GM18499 (cell line): ENCODE results near the gene KRTAP5-10.
"Not testable (repeated sequence)": the region's sequence is repeated elsewhere in the genome, so short reads cannot be mapped to it uniquely, and the experiment has no call there.

Experiments
- ATAC-seq: cut with Tn5 transposase; IDR thresholded peaks from one replicate; pipeline ENCODE4 v1.9.1; 2021; ENCODE audit warnings: moderate number of reproducible peaks; ENCODE audit not compliant: insufficient read depth, unreplicated experiment

The KRTAP5-10 gene

DNA sequence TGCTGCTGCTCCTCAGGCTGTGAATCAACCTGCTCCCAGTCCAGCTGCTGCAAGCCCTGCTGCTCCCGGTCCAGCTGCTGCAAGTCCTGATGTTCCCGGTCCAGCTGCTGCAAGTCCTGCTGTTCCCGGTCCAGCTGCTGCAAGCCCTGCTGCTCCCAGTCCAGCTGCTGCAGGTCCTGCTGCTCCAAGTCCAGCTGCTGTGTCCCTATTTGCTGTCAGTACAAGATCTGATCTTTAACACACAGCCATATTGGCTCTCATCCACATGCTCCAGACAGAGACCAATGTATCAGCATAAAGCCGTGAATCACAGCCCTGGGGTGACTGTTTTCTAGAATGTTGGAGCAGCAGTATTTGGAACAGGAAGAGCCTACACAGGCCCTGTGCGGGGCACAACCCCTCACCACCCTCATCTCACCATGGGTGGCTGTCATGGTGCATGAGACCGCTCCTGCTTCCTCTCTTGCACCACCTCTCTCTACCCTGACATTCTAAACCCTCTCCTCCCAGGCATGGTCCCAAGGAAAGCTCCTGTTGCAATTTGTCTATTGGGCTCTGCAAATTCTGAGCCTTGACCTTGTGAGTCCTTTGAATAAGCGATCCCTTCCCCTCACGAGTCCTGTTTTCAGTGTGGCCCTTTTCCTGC, 3.5 kb downstream of the KRTAP5-10 start:
- ATAC-seq = no peak

DNA sequence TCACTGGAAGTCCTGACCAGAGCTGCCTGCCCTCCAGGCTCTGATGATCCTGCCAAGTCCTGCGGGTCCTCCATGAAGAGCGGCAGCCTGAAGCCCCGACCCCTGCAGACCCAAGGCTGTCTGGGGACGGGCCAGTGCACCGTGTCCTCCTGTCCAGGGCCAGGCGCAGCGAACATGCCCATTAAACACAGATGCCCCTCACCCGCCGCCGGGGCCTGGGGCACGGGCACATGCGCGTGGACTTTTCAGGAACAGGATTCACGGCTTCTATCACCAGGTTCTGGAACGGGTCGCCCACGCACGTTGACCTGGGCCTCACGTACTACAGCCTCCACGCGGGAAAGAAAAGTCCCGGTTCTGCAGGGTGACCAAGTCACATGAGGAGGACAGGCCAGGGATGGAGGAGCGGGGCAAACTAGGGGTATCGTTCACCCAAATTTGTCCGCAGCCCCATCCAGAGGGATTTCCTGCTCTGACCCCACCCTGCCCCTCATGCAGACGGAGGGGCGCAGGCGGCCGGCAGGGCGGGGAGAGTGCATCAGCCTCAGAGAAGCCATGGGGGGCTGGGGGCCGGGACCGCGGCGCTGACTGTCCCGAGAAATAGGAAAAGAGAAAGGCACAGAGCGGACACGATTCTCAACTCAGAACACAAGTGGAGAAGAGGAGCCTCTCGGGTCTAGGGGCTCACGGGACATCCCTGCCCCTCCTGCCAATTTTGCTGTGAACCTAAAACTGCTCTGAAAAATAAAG, 5.9 kb downstream of the KRTAP5-10 start:
- ATAC-seq = not testable (repeated sequence)

DNA sequence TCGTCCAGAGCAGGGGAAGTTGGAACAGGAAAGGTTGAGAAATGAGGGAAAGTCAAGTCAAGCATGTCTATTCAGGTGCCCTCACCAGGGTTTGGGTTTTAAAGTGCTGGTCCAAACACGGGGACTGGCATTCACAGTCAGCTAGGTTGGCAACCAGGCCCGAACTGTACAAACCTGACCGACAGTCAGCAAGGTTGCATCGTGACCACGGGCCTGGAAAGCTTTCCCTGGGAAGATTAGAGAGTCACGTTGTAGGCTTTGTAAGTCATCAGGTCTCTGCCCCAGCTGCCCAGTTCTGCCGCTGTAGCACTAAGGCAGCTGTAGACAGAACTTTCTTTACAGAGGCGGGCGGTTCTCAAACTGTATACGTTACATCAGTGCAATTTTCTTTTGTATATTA, 7.4 kb downstream of the KRTAP5-10 start:
- no peak for ATAC-seq

DNA sequence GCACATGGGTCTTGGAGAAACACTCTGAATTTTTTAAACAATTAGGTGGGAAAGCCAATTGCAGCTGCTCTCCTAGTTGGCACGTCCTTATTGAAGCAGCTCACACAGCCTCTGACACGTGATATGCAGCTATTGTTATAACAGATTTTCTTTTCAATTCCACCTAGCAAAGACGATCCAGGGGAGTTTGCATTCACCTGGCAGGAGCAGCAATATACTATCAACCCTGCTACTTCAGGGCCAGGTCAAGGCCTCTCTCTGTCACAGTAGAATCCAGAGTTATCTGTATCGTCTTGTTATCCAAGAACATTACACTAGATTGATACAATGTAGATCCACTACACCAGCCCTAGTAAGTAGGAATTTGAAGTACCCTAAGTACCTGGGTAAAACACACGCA, 9.1 kb downstream of the KRTAP5-10 start:
- ATAC-seq = no peak

DNA sequence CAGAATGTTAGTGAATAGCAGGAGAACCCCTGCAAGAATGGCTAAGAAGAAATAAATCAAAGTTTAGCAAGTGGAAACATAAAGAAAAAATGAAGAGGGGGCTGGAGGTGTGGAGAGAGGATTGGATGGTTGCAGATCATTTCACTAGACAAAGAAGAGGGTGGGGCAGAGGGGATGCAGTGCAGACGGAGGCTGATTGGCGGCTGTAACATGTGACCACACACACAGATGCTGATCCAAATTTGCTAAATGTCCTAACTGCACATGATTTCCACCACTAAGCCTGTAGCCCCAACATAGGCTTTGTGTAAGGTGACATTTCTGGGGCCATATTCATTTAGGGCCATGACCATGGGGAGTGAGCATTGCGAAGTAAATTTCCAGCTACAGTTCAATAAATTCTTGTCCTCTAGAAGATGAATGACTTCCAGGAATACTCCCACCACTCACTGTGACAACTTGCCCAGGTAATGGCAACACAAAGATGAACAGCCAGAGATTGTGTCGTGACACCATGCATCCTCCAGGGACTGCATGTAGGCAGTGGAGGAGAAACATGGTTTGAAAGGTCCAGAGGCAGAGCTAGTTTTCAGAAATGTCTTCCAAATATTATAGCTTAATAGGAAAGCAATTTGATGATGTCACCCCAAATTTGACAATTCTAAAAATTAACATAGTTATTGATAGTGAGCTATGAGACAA, 10.5 kb downstream of the KRTAP5-10 start:
- ATAC-seq = no peak

DNA sequence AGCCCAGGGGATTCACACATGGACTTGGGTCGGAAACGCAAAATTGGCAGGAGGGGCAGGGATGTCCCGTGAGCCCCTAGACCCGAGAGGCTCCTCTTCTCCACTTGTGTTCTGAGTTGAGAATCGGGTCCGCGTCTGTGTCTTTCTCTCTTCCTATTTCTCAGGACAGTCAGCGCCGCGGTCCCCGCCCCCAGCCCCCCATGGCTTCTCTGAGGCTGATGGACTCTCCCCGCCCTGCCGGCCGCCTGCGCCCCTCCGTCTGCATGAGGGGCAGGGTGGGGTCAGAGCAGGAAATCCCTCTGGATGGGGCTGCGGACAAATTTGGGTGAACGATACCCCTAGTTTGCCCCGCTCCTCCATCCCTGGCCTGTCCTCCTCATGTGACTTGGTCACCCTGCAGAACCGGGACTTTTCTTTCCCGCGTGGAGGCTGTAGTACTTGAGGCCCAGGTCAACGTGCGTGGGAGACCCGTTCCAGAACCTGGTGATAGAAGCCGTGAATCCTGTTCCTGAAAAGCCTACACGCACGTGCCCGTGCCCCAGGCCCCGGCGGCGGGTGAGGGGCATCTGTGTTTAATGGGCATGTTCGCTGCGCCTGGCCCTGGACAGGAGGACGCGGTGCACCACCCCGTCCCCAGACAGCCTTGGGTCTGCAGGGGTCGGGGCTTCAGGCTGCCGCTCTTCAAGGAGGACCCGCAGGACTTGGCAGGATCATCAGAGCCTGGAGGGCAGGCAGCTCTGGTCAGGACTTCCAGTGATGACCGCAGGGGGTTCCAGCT, 11.5 kb downstream of the KRTAP5-10 start:
- ATAC-seq = not testable (repeated sequence)

DNA sequence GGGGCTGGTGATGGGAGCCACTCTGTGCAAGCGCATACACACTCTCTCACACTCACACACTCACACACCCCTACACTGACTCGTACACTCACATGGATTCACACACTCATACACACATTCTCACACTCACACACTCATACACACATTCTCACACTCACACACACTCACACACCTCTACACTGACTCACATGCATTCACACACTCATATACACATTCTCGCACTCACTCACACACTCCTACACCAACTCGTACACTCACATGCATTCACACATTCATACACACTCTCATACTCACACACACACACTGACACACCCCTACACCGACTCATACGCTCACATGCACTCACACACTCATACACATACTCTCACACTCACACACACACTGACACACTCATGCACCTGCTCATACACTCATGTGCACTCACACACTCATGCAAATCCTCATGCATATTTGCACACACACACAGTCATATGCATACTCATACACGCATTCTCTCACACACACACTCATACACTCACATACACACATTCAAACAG, 12.2 kb downstream of the KRTAP5-10 start:
- no peak for ATAC-seq

DNA sequence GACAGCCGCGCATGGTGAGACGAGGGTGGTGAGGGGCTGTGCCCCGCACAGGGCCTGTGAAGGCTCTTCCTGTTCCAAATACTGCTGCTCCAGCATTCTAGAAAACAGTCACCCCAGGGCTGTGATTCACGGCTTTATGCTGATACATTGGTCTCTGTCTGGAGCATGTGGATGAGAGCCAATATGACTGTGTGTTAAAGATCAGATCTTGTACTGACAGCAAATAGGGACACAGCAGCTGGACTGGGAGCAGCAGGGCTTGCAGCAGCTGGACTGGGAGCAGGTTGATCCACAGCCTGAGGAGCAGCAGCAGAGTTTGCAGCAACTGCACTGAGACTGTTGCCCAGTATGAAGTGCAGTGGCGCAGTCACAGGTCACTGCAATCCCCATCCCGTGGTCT, 14.2 kb downstream of the KRTAP5-10 start:
- not testable (repeated sequence) for ATAC-seq

DNA sequence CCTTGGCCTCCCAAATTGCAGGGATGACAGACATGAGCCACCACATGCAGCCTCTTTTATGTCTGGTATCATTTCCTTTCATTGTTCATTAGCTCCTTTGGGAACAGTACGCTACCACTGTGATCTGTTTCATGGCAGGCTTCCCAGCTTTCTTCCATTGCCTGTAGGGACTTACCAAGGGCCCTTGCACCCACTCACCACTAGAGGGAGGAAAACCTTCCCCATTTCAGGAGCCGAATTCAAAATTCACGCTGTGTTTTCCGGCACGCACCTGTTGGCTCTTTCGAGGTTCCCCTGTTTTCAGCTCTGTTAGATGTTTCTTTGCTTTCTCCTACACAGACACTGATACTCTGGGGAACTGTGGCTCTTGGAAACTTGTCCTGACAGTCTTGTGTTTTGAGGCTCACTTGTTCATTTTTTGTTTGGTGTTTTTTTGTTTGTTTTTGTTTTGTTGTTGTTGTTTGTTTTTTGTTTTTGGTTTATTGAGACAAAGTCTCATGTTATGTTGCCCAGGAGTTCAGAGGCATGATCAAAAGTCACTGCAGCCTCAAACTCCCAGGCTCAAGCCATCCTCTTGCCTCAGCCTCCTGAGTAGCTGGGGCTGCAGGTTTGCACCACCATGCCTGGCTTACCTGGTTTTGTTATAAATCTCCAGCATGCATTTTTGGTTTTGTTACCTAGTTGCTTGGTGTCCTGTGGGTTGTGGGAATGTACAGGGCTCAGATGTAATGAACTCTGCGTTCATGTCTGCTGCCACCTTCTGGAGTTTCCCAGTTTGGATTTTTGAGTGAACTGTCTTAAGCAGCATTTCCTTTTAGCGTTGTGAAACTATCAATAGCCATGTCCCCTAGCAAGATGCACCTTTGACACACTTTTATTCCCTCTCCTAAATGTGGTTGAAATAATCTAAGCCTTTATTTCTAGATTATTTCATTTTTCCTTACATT, 15.0 kb downstream of the KRTAP5-10 start:
- ATAC-seq = no peak

DNA sequence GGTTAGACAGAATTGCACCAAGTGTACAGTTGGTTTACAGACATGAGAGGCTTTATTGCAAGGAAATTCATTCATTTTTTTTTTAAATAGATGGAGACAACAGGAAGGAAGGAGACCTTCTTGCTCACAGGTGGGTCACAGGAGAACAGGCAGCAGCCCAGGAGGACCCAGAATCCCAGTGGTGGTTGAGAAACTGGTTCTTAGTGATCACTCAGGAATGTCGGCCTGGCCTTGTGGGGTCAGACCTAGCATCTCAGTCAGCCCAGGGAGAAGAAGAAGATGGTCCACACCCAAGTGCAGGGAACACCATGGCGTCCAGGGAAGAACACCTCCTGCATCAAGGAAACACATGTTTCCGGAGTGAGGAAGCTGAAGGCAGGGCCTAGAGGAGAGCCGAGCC, 16.5 kb downstream of the KRTAP5-10 start:
- no peak for ATAC-seq

DNA sequence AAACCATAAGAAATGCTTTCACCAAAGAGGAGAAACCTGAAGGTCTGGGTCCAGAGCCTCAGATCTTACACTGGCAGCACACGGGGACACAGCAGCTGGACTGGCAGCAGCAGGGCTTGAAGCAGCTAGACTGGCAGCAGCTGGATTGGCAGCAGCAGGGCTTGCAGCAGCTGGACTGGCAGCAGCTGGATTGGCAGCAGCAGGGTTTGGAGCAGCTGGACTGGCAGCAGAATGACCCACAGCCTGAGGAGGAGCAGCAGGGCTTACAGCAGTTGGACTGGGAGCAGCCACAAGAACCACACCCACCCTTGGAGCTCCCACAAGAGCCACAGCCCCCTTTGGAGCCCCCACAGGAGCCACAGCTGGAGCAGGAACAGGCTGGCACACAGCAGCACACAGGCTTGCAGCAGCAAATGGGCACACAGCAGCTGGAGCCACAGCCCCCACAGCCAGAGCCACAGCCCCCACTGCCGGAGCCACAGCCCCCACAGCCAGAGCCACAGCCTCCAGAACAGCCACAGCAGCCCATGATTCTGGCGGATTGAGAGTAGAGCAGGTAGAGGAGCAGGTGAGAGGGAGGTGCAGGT, 17.0 kb downstream of the KRTAP5-10 start, which contains the start of gene KRTAP5-11:
TSS of gene KRTAP5-11 (minus strand) at position 567 of the 587 bp plus-strand sequence. CDS start at position 529, 38 bp downstream.
- no peak for ATAC-seq

DNA sequence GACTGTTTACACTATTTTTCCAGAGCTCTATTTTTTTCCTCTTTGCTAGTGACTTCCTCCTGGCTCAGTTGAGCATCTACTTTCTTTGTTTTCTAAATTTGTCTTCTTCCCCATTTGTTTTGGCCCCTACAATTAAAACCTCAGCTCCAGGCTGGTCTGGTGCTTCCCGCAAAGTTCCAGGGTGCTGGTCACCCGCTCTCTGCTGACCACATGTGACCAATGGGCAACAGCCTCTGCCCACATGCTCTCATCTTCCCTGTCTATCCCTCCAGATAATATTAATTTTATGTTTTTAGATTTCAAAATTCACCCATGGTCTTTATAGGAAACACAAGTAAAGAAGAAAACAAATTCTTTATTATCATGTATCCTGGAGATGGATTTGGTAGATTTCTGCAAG, 17.6 kb downstream of the KRTAP5-10 start:
- ATAC-seq = not testable (repeated sequence)

DNA sequence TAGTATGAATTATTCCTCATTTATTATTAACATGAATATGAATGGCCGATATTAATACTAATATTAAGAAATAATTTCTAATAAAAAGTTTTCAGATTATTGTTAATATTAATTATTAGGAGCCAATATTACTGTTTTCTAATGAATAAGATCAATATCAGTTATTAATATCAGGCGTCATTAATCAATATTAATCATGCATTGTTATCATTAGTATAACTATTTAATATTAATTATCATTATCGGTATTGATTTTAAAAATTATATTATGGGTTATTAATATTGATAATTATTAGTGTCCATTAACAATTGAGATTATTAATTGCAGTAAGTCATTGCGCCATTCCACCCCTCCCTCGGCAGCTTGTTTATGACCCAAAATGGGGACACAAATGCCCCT, 20.3 kb downstream of the KRTAP5-10 start:
- ATAC-seq = not testable (repeated sequence)

DNA sequence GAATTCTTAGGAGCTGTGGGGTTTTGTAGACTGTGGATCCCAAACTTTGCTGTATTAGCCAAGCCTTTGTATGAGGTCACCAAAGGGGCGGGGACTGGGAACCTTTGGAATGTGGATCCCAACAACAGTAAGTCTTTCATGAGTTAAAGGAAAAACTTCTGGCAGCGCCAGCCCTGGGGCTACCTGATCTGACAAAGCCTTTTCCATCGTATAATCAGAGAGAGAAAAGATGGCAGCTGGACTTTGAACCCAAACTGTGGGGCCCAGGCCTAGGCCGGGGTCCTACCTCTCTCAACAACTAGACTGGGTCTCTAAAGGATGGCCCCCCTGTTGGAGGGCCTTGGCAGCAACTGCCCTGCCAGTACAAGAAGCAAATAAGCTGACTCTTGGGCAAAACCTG, 23.0 kb downstream of the KRTAP5-10 start:
- ATAC-seq = not testable (repeated sequence)

DNA sequence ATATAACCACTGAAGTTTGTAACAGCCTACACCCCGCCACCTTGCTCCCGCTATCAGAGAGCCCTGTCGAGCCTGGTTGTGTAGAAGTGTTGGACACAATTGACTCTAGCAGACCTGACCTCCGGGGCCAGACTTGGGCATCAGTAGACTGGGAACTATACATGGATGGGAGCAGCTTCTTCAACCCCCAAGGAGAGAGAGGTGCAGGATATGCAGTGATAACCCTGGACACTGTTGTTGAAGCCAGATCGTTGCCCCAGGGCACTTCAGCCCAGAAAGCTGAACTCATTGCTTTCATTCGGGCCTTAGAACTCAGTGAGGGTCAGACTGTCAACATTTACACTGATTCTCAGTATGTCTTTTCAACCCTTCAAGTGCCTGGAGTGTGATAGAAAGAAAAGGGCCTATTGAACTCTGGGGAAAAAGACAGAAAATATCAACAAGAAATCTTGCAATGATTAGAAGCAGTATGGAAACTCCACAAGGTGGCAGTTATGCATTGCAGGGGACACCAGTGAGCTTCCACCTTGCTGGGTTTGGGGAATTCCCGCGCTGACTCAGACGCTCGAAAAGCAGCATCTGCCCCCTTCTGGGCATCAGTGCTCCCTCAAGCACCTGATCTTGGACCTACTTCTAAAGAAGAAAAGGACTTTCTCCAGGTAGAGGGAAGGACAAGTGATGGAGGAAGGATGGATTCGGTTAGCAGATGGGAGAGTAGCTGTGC, 23.6 kb downstream of the KRTAP5-10 start:
- not testable (repeated sequence) for ATAC-seq

DNA sequence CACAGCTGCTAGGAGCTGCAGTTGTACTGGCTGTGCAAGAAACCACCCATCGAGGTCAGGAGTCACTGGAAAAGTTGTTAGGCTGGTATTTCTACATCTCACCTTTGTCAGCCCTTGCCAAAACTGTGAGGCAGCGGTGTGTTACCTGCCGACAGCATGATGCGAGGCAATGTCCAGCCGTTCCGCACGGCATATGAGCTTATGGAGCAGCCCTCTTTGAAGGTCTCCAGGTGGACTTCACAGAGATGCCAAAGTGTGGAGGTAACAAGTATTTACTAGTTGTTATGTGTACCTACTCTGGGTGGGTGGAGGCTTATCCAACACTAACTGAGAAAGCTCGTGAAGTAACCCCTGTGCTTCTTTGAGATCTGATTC, 24.2 kb downstream of the KRTAP5-10 start:
- ATAC-seq = not testable (repeated sequence)

DNA sequence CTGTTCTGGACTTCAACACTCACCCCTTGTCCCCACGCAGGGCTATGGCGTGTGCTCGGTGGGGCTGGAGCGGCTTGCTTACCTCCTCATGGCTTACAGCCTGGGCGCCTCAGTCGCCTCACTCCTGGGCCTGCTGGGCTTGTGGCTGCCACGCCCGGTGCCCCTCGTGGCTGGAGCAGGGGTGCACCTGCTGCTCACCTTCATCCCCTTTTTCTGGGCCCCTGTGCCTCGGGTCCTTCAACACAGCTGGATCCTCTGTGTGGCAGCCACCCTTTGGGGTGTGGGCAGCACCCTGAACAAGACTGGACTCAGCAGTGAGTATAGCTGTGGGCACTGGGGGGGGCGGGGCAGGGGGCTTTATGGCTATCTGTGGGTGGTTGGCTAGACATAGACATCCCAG, 37.9 kb downstream of the KRTAP5-10 start:
- ATAC-seq = not testable (repeated sequence)
